Activated CD8-positive, alpha-beta memory T cell treated with anti-CD3 and anti-CD28 coated beads, Interleukin-2, amount 50 U/mL, for 4 hours (primary cell): ENCODE measurements around the gene PDLIM7.

Experiments used
- DNase-seq: peaks from one replicate; pipeline ENCODE4 v3.0.0-alpha.2; 2020

PDLIM7 gene

DNA sequence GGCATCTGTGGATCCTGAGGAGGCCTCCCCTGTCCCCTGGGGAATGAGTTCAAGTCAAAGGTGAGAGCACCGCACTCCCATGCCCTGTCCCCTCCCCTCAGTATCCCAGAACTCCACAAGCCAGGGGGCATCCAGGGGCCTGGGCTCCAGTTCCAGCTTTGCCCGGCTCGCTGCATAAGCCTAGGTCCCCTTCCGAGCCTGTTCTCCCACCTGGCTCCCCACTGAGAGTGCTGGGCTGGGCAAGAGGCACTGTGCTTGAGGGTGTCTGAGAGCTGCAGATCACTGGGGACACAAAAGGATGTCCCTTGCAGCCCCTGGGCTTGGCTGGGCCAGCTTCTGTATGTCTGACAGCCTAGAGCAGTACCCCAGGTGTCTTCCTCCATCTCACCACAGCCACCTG is 7.7 kb upstream of the PDLIM7 start:
- no peak for DNase-seq

DNA sequence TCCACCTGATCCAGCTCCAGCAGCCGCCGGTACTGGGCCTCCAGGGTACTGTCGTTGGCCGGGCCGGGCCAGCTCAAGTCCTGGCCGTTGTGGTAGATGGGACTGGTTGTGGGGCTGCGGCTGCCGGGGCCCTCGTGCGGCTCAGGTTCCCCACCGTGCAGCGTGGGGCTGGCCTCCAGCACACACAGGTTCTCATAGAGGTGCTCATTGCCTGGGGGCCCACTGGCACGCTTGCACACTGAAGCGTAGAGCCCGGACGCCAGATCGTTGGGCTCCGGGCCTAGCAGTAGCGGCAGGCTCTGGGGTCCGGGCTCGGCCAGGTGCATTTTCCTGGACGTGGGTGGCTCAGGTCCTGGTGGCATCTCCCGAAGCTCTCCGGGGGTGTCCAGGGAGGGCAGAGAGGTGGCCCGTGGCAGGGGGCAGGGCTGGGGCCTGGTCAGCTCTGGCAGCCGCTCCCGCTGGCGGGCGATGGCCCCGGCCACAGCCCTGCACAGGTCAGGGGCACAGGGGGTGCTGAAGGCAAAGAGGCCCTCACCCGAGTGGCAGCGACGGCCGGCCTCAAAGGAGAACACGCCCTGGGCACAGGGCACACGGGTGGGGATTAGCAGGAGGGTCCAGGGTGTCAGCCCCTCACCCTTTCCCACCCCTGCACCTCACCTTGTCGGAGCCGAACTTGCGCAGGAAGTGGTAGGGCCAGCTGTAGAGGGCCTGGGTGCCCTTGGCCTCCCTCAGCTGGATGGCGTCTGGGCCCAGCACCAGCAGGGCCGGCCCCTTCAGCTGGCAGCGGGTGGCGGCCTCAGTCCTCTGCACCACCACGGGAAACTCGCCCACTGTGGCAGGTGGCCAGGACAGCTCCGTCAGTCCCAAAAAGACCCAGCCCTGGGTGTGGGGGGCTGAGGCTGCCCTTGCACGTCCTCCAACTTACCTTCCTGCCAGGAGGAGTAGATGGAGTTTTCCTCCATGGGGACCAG is 7.0 kb upstream of the PDLIM7 start:
- DNase-seq, result no peak

DNA sequence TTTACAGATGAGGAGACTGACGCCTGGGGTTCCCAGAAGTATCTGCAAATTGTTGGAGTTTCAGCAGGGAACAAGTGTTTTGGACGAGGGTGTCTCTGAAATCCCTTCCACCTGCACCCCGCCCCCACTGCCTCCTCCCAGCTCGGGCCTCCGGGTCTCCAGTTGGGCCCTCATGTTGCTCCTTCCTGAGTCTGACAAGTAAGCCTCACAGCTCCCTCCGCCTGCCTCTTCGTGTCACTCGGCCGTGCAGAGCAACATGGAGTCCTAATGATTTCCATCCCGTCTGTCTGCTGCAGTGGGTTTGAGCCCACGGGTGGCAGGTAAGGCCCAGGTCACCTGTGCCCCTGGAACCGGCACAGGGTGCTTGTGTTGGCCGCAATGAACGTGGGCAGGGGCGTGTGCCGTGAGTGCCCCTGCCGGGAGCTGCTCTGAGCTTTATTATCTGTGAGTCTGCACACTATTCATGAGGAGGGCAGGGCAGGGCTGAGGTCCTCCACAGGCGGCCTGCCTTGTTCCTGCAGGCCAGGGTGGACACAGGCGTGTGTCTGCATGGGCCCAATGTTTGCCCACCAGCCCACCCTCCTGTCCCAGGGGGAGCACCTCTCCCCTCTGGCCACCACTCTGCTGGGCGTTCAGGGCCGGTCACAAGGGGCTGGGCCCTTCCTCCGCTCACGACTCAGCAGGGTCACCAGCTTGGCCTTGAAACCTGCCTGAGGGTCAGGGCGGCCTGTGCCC is 6.1 kb upstream of the PDLIM7 start:
- no peak for DNase-seq

DNA sequence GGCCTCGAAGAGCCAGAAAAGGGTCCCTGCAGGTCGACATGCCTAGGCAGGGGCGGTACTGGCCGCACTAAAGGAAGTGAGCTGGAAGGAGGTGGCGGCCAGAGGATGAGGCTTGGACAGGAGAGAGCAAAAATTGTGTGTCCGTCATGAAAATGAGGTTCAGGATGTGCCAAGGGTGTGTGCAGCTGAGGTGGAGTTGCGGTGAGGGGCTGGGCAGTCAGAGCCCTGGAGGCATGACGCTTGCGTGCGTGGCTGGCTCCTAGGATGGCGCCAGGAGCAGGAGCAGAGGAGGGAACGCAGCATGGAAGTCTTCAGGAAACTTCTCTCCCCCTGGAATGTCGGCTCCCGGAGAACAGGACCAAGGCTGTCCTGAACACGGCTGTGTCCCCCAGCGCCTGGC is 5.5 kb upstream of the PDLIM7 start:
- no peak for DNase-seq

DNA sequence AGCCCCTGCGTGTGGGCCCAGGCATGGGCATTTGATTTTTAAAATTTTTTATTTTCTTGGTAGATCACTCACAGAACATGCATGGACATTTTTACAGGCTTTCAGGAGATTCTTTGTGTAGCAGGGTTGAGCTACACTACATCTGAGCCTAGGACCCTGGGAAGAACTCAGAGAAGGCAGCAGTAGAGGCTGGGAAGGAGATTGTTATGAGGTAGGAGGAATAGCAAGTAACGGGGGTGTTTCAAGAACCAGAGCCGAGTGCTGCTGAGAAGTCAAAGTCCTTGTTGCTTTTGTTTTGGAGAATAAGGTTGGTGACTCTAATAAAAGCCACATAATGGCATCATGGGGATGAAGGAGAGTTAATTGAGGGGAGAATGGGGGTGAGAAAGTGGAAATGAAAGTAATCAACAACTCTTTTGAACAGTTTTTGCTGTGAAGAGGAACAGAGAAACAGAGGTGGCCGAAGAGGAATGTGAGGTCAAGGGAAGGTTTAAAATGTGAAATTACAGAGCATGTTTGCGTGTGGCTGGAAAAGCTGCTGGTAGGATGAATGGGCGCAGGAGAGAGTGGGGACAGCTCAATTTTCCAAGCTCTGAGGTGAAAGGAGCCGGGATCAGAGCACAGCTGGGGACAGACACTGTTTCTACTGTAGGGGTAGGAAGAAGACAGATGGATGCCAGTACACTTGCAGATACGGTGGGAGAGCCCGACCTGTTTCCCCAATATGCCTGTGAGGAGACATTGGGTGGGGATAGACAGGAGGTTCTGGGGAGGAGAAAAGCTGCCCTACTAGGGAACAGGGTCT is 4.7 kb upstream of the PDLIM7 start:
- DNase-seq, result no peak

DNA sequence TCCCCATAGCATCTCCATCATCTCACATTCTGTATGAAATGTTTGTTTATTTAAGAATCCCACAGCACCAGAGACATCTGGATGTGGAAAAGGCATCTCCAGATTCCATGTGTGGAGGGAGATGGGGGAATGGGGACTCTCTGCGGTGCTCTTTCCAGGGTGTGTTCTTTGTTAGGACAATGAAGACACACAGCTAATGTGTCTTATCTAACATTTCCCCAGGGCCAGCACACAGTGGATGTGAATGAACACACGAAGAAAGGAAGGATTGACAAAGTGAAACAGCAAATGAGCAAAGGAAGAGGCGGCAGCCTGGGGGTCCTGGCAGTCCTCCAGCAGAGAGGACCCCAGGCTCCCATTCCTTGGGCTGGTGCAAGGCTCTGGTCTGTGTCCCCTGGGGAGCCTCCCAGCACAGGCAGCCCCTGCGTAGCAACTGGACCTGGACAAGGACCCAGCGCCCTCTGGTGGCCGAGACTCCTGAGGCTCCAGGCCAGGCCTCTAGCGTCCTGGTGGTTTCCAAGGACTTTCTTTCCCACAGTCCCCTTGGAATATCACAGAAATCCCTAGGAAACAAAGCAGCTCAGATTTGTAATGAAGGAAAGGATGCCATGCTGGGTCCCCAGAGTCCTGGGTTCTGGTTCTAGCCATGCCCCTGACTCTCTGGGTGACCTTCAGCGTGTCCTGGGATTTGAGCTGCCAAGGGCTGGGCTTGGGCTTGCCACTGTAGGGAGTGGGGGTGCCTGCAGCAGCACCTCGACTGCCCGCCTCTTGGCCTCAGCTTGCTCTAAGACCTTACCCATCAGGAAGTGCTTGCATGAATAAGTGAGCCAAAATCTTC is 3.5 kb upstream of the PDLIM7 start:
- peak; percentile 90 for DNase-seq

DNA sequence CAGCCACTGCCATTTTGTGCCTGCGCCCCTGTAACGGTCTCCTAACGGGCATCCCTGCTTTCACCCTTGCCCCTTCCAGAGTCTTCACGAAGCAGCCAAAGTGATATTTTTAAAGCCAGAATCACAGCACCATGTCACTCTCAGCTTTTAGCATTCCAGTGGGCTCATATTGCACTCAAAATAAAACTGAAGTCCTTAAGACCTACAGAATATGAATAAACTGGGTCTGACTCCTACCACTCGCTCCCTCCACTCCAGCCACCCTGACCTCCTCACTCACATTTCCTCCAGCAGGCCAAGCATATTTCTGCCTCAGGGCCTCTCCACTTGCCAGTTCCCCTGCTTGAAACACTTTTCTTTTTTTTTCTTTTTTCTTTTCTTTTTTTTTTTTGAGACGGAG is 2.4 kb upstream of the PDLIM7 start:
- no peak for DNase-seq

DNA sequence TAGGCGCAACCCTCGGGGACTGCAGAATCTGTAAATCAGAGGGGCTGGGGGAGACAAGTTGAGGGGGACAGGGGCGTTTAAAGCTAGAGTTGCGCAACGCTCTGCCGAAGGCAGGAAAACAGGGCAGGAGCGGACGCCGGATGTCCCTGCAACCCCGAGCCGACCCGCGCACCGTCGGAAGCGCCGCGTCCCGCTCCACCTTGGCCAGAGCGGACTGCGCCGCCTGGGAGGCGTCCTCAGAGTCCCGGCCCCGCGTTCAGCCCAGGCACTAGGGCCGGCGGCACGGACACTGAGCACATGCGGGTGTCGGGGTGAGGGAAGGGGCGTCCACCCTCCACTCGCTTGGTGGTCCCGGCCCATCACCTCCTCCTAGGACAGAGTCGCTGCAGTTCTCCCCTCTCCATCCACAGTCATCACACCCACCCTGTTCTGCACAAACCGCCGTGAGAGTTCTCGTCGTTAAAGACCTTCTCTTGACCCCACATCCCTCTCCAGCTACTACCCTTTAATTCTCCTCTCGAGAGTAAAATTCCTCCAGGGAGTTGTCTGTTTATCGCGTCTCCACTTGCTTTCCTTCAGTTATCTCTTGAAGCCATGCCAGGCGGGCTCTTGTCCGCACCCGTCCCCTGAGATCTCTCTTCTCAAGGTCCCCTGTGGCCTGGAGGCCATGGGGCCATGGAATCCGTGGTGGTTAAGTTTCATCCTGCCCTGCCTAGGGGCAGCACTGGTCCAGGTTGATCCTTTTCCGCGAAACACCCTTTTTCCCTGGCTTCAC is 796 bp upstream of the PDLIM7 start:
- no peak for DNase-seq

DNA sequence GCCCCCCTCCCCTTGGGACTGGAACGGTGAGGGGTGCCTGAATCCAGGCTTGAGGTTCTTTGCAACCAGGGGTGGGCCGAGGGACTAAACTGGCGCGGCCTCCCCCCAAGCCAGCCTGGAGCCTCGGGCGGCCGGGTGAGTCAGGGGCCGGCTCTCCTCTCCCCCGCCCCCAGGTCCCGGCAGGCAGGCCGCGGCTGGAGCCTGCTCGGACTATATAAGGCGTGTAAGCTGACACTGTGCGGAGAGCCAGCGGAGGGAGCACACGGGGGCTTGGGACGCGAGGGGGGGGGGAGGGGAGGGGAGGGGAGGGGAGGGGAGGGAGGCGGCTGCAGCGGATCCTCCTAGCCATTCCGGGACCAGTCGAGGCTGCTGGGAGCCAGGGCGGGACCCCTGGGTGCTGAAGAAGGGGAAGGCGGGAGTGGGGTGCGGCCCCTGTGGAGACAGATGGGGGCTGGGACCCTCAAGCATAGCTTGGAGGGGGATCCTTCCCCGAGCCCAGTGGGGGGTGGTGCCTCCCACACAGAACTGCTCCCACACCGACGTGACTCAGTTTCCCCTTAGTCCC is 595 bp downstream of the PDLIM7 start:
- no peak for DNase-seq

DNA sequence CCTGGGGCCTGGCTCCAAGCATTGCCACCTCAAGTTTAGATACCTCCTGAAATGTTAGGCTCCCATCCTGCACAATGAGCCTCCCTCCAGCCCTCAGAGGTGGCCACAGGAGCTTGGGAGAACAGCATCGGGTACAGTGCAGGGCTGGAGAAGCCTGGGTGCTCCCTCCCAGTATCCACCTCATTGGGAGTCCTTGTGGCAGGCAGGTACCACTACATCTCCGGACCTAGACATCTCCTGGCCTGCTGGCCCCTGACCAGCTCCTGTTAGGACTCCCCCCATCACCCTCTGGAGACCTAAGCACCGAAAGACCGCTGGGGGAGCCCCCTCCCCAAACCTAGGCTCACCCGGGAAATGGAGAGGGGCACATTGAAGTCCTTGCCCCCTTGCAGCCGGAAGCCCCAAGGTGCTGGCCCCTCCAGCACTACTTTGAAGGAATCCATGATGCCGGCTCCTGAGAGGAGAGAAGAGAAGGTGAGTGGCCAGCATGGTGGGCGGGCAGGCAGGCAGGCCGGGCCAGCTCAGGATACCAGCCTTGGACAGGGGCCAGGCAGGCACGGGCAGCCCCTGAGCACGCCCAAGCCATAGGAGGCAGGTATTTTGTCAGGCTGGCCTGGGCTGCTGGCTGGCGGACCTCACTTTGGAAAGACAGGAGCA is 1.2 kb downstream of the PDLIM7 start:
- no peak for DNase-seq

DNA sequence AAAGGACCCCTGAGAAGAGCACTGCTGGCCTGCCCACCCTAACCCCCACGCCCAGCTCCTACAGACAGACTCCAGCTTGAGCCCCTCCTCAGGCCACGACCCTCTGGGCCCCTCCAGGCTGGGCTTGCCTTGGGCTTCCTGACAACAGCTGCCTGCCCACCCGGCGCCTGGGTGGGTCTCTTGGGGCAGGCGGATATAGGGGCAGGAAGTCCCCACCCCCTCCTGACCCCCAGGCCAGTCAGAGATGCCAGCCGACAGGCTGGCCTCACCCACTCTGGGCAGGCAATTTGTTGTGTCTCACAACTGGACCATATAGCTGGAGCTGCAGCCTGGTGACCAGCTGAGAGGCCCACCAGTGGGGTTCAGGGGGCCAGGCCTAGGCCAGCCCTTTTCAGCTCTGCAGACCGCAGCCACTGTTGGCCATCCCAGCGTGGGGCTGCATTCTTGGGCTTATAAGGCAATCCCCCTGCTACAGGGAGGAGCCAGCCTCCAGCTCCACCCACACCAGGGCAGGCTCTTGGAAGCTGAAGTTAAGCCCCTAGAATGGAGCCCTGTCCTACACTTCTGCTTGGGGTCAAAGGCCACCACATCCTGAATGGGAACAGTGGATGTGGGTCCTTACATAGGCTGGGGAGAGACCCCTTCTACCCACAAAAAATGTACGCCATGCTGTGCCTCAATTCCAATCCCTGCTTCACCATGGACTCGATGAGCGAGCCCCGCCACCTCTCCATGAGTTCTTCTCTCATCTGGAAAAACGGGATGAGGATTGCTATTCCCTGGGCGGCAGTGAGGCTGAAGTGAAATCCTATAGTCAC is 2.0 kb downstream of the PDLIM7 start:
- no peak for DNase-seq

DNA sequence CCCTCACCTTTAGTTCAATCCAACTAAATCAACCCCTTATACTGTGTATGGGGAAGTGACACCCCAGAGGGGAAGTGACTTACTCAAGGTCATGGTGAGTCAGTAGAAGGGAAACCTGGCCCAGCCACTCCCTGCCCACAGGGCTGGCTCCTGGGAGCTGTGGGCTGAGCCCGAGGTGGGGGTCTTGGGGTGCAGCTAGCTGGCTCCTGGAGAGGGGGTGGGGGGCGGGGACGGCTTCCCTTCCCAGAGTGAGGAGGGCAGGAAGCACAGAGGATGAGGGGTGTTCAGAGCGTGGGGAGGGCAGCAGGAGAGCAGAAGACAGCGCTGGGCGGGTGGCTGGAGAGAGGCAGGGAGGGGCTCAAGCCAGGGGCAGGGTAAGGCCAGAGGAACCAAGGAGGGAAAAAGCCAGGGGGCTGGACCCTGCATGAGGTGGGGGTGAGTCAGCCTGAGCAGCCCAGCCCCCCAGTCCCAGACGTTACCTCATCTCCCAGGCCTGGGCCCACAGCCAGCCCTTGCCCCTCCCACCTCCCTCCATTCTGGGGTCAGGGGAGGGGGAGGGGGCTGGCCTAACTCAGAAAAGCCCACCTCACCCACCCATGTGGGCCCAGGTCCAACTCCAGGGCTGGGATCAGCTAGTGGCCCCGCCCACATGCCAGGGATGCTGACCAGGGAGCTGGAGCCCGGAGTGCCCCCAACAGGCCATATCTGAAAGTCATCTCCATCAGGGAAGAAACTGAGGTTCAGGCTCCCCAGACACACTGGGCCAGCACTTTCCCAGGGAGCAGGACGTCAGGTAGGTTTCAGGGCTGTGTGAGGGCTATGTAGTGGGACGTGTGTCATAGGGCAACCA is 2.8 kb downstream of the PDLIM7 start:
- peak; percentile 43 for DNase-seq

DNA sequence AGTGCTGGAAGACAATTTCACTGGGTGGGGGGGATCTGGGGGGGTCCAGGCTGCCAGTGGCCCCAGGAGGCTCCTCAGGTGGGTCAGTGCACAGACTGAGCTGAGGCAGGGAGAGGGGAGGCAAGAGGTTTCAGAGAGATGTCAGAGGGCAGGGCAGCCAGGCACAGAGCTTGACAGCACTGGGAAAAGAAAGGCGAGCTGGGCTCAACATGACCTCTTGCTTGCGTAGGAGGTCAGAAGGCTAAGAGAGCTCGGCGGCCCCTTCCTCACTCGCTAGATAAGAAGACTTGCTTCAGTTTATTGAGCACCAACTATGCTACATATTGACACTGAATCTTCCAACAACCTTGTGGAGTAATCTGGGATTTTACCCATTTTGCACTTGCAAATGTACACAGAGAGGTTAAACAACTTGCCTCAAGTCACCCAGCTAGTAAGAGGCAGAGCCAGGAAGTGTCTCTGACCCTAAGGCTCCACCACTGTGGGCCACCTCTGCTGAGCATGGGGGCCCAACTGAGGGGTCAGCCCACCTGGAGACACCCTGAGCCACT is 3.5 kb downstream of the PDLIM7 start:
- DNase-seq, result no peak

DNA sequence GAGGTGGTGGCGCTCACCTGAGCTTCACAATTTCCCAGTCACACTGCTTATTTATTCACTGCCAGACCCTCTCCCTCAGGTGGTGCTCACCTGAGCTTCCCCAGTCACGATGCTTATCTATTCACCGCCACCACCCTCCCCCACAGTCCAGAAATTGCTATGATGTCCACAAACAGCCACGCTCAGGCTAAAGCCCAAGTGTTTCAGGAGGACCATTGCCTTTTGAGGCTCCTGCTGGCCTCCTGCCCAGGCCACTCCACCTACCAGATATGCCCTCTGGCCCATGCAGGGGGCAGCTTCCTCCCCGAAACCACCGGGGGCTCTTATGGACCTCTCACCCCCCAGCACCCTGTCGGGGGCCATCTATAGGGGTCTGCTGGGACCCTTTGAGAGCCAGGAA is 4.6 kb downstream of the PDLIM7 start:
- DNase-seq, result no peak

DNA sequence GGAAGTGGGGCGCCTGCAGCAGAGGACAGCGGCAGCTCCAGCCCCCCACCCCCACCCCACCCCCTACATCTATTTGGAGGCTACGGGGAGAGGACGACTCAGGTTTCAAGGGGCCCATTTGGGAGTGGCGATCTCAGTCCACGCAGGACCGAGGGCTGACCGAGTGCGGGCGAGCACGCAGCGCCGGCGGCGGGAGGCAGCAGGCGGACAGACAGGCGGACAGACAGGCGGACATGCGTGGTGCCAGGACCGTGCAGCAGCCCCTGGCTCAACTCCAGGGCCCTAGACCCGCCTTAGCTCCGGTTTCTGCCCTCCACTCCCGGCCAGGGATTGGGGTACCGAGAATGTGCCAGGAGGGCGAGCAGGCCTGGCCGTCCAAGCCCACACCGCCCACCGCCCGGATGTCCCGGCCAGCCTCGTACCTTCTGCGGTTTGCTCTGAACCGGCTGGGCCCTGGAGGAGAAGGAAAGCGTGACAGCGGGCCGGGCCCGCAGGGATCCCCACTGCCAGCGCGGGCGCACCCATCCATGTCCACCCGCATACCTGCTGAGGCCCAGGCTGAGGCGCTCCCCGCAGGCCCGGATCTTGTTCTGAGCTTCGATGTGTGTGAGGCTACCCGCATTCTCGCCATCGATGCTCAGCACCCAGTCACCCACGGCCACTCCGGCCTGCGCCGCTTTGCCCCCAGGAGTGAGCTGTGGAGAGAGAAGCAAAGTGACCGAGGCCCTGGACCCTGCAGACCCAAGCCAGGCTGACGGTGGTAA is 5.2 kb downstream of the PDLIM7 start:
- DNase-seq, result no peak

DNA sequence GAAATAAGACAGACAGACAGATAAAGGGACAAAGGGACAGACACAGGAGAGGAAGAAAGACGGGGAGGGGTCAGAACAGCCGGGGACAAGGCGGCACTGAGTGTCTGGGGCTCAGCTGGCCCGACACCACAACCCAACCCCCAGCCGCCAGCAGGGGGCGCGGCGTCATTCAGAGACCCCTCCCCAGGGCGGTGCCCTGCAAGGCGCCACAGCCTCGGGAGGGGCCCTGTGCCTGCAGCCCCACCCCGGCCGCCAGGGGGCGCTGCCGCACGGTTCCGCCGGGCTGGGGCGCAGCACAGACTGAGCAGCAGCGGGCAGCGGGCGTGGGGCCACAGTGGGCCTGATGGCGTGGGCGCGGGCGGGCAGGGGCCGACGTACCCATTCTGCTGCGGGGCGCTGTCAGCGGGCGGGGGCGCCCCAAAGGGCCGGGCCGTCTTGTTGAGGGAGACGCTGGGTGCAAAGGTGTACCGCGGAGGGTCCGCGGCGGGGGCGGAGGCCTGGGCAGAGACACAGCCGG is 5.9 kb downstream of the PDLIM7 start:
- DNase-seq, result no peak

DNA sequence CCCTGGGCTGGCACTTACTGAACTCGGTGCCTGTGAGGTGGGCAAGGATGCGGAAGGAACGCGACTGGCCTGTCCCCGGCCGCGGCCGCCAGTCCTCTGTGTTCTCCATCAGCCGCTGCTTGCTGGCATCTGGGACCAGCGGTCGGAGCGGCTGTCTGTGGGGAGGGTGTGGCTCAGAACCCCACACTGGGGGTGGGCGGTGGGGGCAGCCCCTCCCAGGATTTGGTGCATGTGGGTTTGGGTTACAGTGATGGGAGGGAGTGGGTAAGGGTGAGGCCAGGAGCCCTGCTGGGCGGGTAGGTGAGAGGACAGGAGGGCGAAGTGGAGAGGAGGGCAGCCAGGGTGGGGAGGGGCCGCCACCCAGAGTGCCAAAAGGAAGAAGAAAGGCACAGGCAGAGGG is 6.4 kb downstream of the PDLIM7 start:
- DNase-seq, result no peak
